ENCODE data around the gene NFS1.
"Not testable (repeated sequence)": the region's sequence is repeated elsewhere in the genome, so short reads cannot be mapped to it uniquely, and the experiment has no call there.

Gene NFS1

DNA sequence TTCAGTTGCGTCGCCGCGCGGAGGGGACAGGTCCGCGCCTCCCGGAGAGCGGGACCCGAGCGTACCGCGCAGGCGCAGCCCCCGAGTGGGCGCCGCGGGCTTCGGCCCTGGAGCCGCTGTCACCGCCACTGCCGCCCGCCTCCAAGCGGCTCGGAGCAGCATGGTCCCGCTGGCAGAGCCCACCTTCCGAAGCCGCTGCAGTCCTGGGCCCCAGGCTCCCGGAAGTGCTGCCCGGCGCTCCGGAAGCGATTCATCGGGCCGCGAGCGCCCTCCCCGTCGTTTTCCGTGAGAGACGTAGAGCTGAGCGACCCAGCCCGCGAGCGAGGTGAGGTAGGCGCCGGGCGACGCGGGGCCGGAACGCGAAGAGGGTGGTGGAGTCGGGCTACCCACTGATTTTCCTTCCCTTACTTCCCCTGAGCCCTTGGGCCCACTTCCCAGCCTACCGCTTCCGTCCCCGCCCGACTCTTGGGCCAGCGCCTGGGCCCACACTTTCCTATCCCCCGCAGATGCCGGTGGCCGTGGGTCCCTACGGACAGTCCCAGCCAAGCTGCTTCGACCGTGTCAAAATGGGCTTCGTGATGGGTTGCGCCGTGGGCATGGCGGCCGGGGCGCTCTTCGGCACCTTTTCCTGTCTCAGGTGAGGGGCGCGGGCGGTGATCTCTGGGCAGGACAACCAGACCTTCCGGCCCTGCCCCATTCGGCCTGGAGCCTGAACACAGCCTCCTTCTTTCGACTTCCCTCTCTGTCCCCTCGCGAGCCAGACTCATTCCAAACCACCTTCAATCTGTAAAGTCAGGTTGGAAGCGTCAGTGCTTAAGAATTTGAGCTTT, at the start of gene NFS1, which contains the start of gene ROMO1:
TSS of gene NFS1 (minus strand) at position 226 of the 830 bp plus-strand sequence. CDS start at position 162, 64 bp downstream.
TSS of gene ROMO1 (plus strand) at position 279 of the 830 bp plus-strand sequence. CDS start at position 507, 228 bp downstream.
- peak; percentile 95 for DNase-seq (ENCODE audit: low spot score)

DNA sequence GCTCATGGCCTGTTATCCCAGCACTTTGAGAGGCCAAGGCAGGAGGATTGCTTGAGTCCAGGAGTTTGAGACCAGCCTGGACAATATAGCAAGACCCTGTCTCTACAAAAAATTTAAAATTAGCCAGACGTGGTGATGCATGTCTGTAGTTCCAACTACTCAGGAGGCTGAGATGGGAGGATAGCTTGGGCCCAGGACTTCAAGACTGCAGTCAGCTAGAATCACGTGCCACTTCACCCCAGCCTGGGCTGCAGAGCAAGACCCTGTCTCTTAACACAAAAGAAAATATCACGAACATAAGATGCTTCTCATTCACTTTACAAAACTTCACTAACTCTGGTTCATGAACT, 45.3 kb upstream of the NFS1 start:
- DNase-seq (ENCODE audit: low spot score) = not testable (repeated sequence)

DNA sequence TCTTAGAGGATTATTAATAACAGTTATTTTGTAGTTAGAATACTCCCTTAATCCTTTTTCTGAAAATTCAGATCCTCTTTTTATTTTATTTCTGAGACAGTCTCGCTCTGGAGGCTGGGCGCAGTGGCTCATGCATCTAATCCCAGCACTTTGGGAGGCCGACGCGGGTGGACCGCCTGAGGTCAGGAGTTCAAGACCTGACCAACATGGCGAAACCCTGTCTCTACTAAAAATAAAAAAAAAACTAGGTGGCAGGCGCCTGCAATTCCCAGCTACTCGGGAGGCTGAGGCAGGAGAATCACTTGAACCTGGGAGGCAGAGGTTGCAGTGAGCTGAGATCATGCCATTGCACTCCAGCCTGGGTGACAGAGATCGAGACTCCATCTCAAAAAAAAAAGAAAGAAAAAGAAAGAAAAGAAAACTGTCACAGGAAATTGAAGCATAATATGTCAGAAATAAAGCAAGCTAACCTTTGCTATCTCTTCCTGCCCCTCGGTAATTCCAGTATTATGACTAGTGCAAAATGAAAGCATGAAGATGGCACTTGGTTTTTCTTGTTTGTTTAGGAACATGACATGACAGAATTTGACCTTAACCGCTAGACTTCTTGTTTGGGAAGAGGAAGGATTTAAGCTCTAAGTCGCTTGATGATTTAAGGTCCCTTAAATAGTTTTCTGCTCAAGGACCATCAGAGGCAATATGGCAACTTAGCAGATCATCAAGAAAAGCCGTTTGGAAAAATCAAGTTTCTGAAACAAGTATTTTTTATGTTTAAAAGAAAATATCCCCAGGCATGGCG, 44.7 kb upstream of the NFS1 start:
- no peak for DNase-seq (ENCODE audit: low spot score)

DNA sequence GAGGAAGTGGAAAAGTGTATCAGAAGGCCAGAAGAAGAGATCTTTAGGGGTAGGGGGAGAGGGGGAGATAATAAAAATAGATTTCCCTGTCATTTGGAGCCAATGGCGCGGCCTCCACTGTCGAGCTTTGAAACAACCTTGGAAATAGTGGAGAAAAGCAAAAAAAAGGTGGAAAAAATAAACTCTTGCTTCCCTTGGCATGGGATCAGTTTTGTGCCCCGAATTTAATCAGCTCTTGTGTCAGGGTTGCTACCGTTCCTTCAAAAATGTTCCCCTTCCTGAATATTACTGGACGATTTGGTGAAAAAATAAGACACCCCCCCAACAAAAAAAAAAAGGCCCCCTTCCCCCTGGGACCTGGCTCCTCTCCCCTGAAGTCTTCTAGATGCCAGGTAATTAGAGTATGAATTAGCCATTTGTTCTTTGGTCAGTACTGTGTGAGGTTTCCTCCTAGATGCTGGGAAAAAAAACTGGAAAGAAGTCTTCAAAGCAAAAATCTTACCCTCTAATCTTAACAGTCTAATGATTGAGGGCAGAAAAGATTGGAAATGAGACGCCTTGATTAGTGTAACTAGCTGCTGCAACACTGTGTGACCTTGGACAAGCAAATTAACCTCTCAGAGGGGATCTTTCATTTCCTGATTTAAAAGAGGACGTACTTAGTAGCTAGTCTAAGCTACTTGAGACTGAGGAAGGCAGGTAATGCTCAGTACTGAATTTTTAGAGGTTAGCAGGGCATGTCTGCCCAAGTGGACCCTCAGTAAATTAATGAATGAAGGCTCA, 43.8 kb upstream of the NFS1 start:
- DNase-seq (ENCODE audit: low spot score) = peak; percentile 47

DNA sequence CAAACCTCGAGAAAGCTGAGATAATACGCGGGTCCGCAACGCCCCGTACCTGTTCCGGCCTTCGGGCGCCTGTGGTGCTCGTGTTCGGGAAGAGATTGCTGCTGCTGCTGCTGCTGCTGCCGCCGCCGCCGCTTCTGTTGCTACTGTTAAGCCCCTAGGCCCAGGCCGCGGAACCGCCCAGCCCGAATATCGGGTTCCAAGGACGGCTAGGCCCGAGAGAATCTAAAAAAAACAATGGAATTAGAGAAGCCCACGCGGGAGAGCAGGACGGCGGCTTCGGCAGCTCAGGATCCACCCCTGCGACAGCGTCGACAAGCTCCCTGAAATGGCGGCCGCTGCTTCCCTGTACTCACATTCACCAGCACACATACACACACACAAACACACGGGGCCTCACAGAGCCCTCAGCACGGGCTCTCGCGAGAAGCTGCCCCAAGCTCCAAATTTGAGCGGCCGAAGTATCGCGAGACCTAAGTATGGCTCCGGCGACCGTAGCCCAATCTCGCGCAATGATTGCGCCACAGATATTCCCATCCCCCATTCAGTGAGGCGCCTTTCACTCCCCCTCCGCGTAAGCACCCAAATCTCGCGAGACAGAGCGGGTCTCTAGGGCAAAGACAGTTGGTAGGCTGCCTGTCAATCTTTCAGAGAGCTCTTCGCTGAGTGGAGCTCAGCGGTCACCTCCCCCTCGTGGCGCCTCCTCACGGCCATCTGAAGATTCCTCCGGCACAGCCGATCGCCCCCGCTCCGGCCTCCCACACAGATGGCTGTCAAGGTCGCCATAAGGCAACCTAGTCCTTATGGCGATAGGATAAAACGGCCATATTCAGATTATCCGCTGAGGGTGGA, 43.0 kb upstream of the NFS1 start, which contains the start of gene RBM39:
TSS of gene RBM39 (minus strand) at position 369 of the 849 bp plus-strand sequence. CDS start 1,386 bp downstream, outside the sequence.
- DNase-seq (ENCODE audit: low spot score) = peak; percentile 100

DNA sequence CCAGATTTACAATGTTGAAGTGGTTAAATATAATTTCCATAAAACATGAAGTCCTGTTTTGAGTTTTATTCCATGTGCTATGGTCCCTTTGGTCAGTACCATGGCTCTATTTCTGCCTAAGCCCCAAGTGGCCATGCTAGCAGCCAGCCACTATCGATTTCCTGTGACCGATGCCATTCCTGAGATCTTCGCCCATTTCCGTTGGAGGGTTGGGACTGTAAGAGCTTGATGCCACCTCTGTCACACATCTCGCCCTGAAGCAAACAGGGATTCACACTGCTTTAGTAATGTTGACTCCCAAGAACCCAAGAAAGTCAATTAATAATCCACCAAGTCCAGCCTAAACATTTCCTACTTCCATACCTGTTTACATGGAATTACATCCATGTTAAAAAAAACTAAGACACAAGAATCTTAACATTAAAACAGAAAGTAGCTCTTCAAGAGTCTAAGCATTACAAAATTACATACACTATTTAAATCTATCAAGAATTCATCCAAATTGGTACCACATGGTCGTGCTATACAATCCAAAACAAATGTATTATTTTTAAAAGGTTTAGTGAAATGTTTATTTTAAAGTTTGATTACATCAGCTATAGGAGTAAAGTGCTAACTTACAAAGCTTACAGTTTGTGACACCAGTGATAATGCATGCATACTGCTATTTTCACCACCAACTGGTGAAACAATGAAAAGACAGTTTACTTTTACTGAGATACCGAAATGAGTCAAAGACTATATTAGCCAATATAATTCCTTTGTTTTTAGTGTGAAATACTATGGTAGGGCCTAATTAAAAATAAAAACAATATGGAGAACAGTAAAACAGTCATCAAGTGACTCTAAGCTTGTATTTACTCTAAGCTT, 40.4 kb upstream of the NFS1 start:
- peak; percentile 47 for DNase-seq (ENCODE audit: low spot score)

DNA sequence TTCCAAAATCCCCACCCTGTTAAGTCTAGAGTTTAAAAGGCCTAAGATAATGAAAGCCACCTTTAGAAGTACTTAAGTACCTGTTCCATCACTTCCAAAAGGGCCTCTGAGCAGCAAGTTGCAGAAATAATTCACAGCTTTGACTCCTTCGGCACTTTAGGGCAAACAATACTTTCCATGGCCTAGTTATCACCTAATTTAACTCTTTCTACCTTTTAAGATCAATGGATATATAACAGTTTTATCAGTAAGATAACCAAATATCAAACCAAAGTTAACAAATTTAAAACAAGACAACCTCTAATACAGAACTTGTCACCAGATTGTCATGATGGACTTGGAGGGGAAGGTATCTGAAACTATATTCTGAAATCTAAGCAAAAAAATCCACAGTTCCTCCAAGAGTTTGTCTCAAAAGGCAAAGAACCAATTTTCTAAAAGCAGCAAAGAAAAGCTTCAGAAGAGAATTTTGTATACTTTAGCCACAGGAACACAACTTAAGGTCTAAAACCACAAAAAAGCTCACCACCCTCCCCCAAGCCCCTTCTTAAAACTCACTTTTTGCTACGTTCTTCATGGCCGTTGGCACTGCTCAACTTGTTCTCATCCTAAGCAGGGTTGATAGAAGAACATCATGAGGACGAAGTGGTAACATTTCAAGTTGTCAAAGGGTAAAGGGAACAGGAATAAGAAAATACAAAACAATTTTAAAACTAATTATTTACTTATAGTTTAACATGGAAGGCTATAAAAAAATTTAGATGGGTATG, 39.4 kb upstream of the NFS1 start:
- no peak for DNase-seq (ENCODE audit: low spot score)

DNA sequence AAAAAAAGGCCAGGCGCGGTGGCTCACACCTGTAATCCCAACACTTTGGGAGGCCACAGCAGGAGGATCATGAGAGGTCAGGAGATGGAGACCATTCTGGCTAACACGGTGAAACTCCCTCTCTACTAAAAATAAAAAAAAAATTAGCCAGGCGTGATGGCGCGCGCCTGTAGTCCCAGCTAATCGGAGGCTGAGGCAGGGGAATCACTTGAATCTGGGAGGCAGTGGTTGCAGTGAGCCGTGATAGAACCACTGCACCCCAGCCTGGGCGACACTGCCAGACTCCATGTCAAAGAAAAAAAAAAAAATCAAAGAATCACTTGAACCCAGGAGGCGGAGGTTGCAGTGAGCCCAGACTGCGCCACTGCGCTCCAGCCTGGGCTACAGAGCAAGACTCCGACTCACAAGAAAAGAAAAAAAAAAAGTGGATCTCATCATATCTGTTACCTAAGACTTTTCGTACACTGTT, 38.7 kb upstream of the NFS1 start:
- DNase-seq (ENCODE audit: low spot score) = no peak

DNA sequence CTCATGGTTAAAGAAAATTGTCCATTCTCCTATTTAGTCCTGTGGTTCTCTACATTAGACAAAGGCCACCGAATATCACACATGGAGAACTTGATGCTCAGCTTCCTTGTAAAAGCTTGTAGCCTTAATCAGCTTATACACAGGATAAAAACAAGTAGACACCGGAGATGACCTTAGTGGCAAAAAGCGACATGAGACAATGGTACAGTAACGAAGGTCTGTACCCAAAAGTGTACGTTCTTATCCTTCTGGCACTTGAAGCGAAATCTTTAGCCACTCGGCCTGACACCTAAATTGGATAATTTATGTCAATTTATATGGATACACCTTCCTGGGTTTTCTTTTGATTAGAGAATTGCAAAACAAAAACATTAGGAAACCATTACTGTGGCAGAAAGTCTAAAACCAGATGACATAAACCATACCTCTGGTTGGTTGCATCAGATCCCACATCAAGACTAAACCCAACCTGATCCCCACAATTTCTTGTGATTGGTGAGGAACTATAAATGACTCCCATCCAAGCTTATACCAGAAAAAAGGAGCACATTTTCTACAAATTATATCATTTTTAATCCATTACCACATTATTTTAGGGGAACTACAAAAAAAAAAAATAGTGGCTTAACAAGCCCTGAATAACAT, 36.8 kb upstream of the NFS1 start:
- DNase-seq (ENCODE audit: low spot score) = no peak

DNA sequence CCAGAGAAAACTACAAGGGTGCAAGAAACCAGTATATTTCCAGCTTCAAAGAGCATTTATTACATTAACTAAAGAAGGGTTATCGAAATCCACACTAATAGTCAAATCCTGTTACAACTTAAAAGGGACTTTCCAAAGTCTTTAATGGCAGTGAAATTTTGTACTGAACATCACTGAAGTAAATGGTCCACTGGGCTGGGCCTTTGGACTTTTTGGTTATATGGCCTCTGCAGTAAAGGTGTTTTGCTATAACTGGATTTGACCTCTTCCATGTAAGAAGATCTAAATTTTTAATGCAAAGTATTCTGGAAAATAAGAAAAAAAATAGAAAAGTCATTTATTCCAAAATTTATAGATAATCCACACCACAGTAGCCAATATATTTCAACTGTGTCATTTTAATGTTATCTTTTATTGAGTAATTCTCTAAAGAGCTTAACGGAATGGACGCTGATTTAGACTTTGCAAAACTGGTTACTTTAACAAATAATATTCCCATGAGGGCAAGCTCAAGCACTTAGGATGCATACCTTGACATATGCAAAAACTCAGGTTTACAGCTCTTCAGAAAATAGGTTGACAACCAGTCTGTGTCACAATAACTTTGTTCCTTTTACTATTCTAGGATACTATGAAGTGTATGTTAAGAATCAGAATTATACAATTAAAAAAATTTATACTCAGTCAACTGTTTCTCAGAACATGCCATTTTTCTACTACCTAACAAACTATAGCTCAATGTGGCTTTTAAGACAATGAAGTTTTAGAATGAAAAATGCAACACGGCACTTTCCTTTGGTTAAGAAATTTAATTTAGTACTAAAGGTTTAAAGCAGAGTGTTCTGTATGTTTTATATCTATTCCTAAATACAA, 35.9 kb upstream of the NFS1 start:
- no peak for DNase-seq (ENCODE audit: low spot score)

DNA sequence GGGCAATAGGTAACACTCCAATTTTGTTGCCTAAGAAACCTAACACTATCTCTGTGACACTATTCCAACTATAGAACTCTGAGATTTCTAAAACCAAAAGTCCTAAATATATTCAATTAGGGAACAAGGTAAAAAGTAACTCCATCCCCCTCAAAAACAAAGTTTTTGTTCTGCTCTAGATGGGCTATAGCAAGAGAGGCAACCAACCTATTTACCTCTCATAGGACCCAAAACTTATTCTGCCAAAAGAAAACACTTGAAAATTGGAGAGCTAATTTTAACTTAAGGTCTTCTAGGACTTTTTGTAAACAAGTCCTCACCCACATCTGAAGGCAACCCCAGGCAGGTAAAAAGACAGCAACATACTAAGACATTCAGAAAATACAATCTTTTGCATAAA, 35.2 kb upstream of the NFS1 start:
- no peak for DNase-seq (ENCODE audit: low spot score)

DNA sequence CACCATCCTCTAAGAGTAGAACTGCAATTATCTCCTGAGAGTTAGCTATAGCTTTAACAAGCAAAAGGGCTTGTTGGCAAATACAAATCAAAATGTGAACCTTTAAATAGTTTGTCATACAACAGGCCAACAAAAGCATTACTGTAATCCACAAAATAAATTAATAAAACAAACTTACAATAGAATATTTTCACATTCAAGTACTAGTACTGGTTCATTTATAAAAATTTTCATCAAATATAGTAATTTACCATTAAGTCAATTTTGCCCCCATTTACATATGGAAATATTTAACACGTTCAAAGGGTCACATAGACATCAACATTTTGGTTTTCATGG, 33.5 kb upstream of the NFS1 start:
- DNase-seq (ENCODE audit: low spot score) = no peak

DNA sequence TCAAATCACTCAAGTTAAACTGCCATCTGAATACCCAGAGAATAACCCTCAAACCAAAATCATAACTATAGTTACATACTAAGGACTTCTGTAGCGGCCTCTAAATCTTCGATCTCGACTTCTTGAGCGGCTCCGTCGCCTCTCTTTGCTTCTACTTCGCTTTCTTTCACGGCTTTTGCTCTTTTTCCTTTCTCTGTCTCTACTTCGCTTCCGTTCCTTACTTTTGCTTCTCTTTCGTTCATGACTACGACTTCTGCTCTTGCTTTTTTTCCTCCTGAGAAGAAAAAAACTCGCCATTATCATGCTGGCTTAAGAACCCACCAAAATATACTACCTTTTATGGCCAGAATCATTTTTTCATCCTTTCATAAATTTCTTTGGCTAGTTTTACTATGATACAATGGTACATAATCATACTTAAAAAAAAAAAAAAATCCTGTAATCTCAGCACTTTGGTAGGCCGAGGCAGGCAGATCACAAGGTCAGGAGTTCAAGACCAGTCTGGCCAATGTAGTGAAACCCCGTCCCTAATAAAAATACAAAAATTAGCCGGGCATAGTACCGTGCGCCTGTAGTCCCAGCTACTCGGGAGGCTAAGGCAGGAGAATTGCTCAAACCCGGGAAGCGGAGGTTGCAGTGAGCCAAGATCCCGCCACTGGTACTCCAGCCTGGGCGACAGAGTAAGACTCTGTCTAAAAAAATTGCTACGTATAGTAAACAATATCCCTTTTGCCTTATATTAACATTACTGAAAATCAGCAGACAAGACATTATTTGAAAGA, 32.9 kb upstream of the NFS1 start:
- no peak for DNase-seq (ENCODE audit: low spot score)

DNA sequence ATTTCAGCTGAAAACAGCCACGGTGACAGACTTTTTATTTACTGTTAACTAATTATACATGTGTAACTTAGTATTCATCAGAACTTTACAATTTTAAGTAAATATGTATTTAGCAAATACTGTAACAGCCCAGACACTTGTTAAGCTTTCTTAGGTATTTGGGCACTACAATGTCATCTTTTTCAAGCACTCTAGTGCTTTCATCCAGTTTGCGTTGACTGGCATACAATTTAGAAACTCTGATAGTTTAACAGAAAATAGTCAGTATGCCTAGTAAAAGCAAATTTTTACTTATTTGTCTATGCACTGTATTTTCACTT, 32.3 kb upstream of the NFS1 start:
- no peak for DNase-seq (ENCODE audit: low spot score)

DNA sequence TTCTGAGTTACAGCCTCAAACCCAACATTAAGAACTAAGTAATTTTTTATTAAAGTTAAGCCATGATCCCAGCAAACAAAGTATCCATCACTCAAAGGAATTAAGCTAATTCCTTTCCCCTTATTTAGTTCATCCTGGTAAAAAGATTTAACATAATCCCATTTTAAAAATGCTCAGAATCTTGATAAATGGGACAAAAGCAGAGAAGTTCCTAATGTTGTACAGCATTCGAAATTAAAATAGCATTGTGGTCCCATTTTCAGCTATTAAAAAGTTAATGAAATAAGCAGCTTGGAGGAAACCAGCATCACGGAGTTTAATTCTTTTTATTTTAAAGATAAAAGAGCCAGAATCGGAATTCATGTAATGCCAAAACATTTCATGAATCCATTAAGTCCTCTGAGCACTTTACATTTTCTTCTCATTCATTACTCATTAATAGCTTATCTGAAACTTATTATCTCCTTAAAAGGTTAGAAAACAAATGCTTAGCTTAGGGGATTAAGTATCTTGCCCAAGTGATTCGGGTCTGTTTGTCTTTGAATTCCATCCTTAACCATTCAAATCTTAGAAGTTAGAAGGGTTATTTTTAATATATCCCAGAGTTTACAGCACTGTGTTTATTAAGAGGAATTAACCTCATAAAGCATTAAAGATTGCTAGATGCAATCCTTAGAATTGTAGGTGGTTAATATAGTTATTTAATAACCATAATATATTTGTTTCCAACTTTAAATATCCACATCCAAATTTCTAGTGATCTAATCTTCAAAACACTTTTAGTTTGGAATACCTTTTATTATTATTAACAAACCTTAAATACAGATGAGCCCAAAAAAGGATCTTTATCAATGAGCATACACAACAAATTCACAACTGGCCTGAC, 31.7 kb upstream of the NFS1 start:
- no peak for DNase-seq (ENCODE audit: low spot score)

DNA sequence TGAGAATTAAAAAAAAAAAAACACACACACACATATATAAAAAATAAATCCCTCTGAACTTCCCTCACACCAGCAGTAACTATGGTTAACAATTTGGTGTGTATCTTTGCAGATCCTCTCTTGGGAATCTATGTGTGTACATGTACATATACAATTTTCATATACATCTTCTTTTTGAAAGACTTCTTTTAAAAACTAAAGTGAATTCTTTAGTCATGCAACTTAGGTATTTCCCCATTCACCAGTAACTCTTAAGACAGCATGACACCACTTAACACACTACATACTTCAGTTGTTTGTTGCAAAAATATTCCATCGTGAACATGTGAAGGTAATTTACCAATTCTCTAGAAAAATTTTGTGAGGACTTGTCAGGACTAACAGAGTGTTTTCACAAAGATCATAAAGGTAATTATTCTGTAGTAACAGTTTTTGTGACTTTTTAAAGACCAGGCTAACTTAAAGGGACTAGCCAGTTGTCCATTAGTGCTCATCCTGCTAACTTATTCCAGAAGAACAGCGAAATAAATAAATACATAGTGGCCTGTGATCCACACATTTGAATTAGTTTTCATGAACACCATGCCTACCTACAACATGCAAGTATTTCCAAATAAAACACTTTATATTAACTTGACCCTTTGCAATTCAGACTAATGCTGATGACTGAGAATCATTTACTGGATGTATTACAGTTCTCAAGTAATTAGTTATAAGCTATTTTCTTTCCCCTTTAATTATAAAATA, 30.9 kb upstream of the NFS1 start:
- DNase-seq (ENCODE audit: low spot score) = no peak
